Rectal smooth muscle tissue (tissue), 1 donor: ENCODE measurements around the gene HOXC12.

Experiments used
- H3K27ac ChIP-seq: one replicate; pipeline ENCODE4 v1.7.0; 2013; ENCODE audit warnings: low read depth, low read length, inconsistent platforms
- H3K27me3 ChIP-seq: one replicate; pipeline ENCODE4 v1.7.0; 2013; ENCODE audit warnings: low read length; ENCODE audit not compliant: control insufficient read depth, insufficient read depth
- H3K36me3 ChIP-seq: one replicate; pipeline ENCODE4 v1.7.0; 2013; ENCODE audit warnings: low read length; ENCODE audit not compliant: control insufficient read depth, insufficient read depth
- H3K4me1 ChIP-seq: one replicate; pipeline ENCODE4 v1.7.0; 2013; ENCODE audit warnings: low read length; ENCODE audit not compliant: control insufficient read depth, insufficient read depth
- H3K4me3 ChIP-seq: one replicate; pipeline ENCODE4 v1.7.0; 2013; ENCODE audit warnings: low read length
- H3K9ac ChIP-seq: one replicate; pipeline ENCODE4 v1.7.0; 2013; ENCODE audit warnings: low read length

The HOXC12 gene

GRCh38 chr12:53955036-53955775, 503 bp downstream of the HOXC12 start:
- Histone ChIP-seq H3K27me3 (peaks cover 80% of the 10 kb centered on the region), H3K36me3 (no peaks in the 10 kb centered on the region), H3K4me1 (no peaks in the 10 kb centered on the region), H3K27ac (no peak overlapping the region), H3K4me3 (no peak overlapping the region), H3K9ac (no peak overlapping the region)

GRCh38 chr12:53955776-53956250, 1.1 kb downstream of the HOXC12 start:
- Histone ChIP-seq H3K9ac (no peak overlapping the region), H3K4me3 (no peak overlapping the region), H3K27me3 (peaks cover 79% of the 10 kb centered on the region), H3K36me3 (no peaks in the 10 kb centered on the region), H3K27ac (no peak overlapping the region), H3K4me1 (no peaks in the 10 kb centered on the region)

- Histone ChIP-seq H3K9ac (no peak overlapping the region), H3K4me3 (no peak overlapping the region), H3K36me3 (no peaks in the 10 kb centered on the region), H3K4me1 (no peaks in the 10 kb centered on the region), H3K27ac (no peak overlapping the region), H3K27me3 (peaks cover 73% of the 10 kb centered on the region)
Observed at GRCh38 chr12:53956251-53956887, 1.7 kb downstream of the HOXC12 start.

GRCh38 chr12:53956914-53957536, 2.3 kb downstream of the HOXC12 start:
- Histone ChIP-seq H3K4me3 (no peak overlapping the region), H3K9ac (no peak overlapping the region), H3K27ac (no peak overlapping the region), H3K4me1 (no peaks in the 10 kb centered on the region), H3K36me3 (no peaks in the 10 kb centered on the region), H3K27me3 (peaks cover 74% of the 10 kb centered on the region)

- Histone ChIP-seq H3K36me3 (no peaks in the 10 kb centered on the region), H3K27ac (no peak overlapping the region), H3K4me1 (no peaks in the 10 kb centered on the region), H3K27me3 (peaks cover 67% of the 10 kb centered on the region), H3K9ac (no peak overlapping the region), H3K4me3 (no peak overlapping the region)
Observed at GRCh38 chr12:53958128-53958527, 3.4 kb downstream of the HOXC12 start.

- H3K4me3 ChIP-seq: no peak overlapping the region
- no peak overlapping the region for H3K27ac ChIP-seq
- H3K9ac ChIP-seq: no peak overlapping the region
- peaks cover 61% of the 10 kb centered on the region for H3K27me3 ChIP-seq
- H3K4me1 ChIP-seq: no peaks in the 10 kb centered on the region
- H3K36me3 ChIP-seq: no peaks in the 10 kb centered on the region
Observed at GRCh38 chr12:53959314-53959713, 4.6 kb downstream of the HOXC12 start.

GRCh38 chr12:53960187-53961024, 5.7 kb downstream of the HOXC12 start:
- H3K4me3 ChIP-seq: no peak overlapping the region

GRCh38 chr12:53961025-53961761, 6.5 kb downstream of the HOXC12 start:
- Histone ChIP-seq H3K27ac (no peak overlapping the region), H3K27me3 (peaks cover 65% of the 10 kb centered on the region), H3K9ac (no peak overlapping the region), H3K4me3 (no peak overlapping the region), H3K36me3 (no peaks in the 10 kb centered on the region), H3K4me1 (no peaks in the 10 kb centered on the region)

More at GRCh38 chr12:53960187-53961024, 5.7 kb downstream of the HOXC12 start:
- H3K9ac ChIP-seq: no peak overlapping the region
- H3K27me3 ChIP-seq: peaks cover 69% of the 10 kb centered on the region
- H3K27ac ChIP-seq: no peak overlapping the region
- no peaks in the 10 kb centered on the region for H3K4me1 ChIP-seq
- H3K36me3 ChIP-seq: no peaks in the 10 kb centered on the region

GRCh38 chr12:53963005-53963404, 8.3 kb downstream of the HOXC12 start:
- Histone ChIP-seq H3K36me3 (no peaks in the 10 kb centered on the region), H3K27ac (no peak overlapping the region), H3K4me1 (no peaks in the 10 kb centered on the region), H3K27me3 (peaks cover 66% of the 10 kb centered on the region), H3K9ac (no peak overlapping the region), H3K4me3 (no peak overlapping the region)

- H3K9ac ChIP-seq: no peak overlapping the region
- no peak overlapping the region for H3K27ac ChIP-seq
- H3K27me3 ChIP-seq: peaks cover 66% of the 10 kb centered on the region
- no peaks in the 10 kb centered on the region for H3K36me3 ChIP-seq
- H3K4me1 ChIP-seq: no peaks in the 10 kb centered on the region
- no peak overlapping the region for H3K4me3 ChIP-seq
Observed at GRCh38 chr12:53963434-53964314, 9.0 kb downstream of the HOXC12 start.

GRCh38 chr12:53964315-53964713, 9.6 kb downstream of the HOXC12 start:
- H3K4me1 ChIP-seq: no peaks in the 10 kb centered on the region
- no peak overlapping the region for H3K9ac ChIP-seq
- H3K4me3 ChIP-seq: no peak overlapping the region
- no peak overlapping the region for H3K27ac ChIP-seq
- H3K27me3 ChIP-seq: peaks cover 67% of the 10 kb centered on the region
- no peaks in the 10 kb centered on the region for H3K36me3 ChIP-seq
